Kidney (tissue), 14 donors: ENCODE results near the gene NEDD4L. TPM values are rescaled to one million over a fixed set of nuclear protein-coding genes. Genes with fewer than 3 reads are reported as not detected.

Experiments used
- DNase-seq, 5 donors: peaks; one replicate each; pipeline ENCODE4 v3.0.0-alpha.2; 2013 to 2020
- FAIRE-seq: peaks from 2 replicates; lab custom pipeline; 2012; peaks lifted over from hg19 to GRCh38; lab: Jason Lieb, UNC
- H3K27ac ChIP-seq, 2 donors: one replicate each; pipeline ENCODE4 v1.7.0; 2013; ENCODE audit warnings: low read depth in 2 of 2, low read length in 2 of 2, inconsistent platforms in 1 of 2
- H3K27me3 ChIP-seq: one replicate; pipeline ENCODE4 v1.7.1; 2013; ENCODE audit warnings: low read length, inconsistent platforms; ENCODE audit not compliant: control insufficient read depth, insufficient read depth
- H3K36me3 ChIP-seq, 3 donors: one replicate each; pipeline versions ENCODE4 v1.7.0 to v1.7.1; 2013; ENCODE audit warnings: low read length in 3 of 3, control low read depth in 1 of 3, inconsistent platforms in 1 of 3; ENCODE audit not compliant: insufficient read depth in 3 of 3, control insufficient read depth in 2 of 3
- H3K4me1 ChIP-seq, 3 donors: one replicate each; pipeline versions ENCODE4 v1.7.0 to v1.7.1; 2013; ENCODE audit warnings: low read length in 3 of 3, inconsistent platforms in 1 of 3, low read depth in 1 of 3; ENCODE audit not compliant: control insufficient read depth in 2 of 3, insufficient read depth in 2 of 3
- H3K4me3 ChIP-seq, 3 donors: one replicate each; pipeline versions ENCODE4 v1.7.0 to v1.8.1; 2013; ENCODE audit warnings: low read length in 3 of 3, control low read depth in 1 of 3, inconsistent platforms in 1 of 3
- H3K9ac ChIP-seq, 3 donors: one replicate each; pipeline versions ENCODE4 v1.7.0 to v1.7.1; 2013; ENCODE audit warnings: low read length in 3 of 3, control low read depth in 1 of 3, inconsistent platforms in 1 of 3
- H3K9me3 ChIP-seq, 3 donors: one replicate each; pipeline versions ENCODE4 v1.7.0 to v1.7.1; 2013; ENCODE audit warnings: low read length in 3 of 3, control low read depth in 1 of 3, inconsistent platforms in 1 of 3; ENCODE audit not compliant: control insufficient read depth in 2 of 3, insufficient read depth in 1 of 3
- intact Hi-C: fragments of 100-400 bp; cut with DNase I; formaldehyde crosslinking; loops from one replicate; pipeline ENCODE4 v1.11.1; 2022
- polyA plus RNA-seq: library from polyadenylated mRNA; stranded (reverse); fragments of 350-450 nt; fragmentation: Illumina TruSeq; extraction: RNeasy Lipid Tissue Mini Kit (QIAGEN cat#74804); gene quantifications from one replicate; pipeline ENCODE4 v1.2.3, GENCODE V29; 2014; ENCODE audit warnings: low read depth, low replicate concordance; ENCODE audit not compliant: insufficient read depth
- total RNA-seq: library from RNA; stranded (reverse); fragmentation: NEBNext Ultra II Directional; extraction: Animal tissue kit (Norgen Biotek cat#: 25700); gene quantifications from one replicate; pipeline ENCODE4 v1.2.1, GENCODE V29; 2021
- TF ChIP-seq, protein P1 (sequence below): IDR thresholded peaks from 3 replicates; pipeline ENCODE4 v1.5.1; 2012; ENCODE audit warnings: mild to moderate bottlenecking, moderate library complexity, borderline replicate concordance; ENCODE audit not compliant: insufficient read depth; ENCODE audit errors: extremely low read depth
- donor health status: control.
- donor health status: control.
- donor health status: control.
- donor health status: control.
- donor health status: control.
- donor health status: DM: yes; HTN: yes; CAD: no.
- donor health status: Normal renal cell carcinoma (clear cell type).

Gene NEDD4L
- total and polyA plus RNA-seq, 2 donors from 2014 or later = 90.8 to 95.7 TPM

DNA sequence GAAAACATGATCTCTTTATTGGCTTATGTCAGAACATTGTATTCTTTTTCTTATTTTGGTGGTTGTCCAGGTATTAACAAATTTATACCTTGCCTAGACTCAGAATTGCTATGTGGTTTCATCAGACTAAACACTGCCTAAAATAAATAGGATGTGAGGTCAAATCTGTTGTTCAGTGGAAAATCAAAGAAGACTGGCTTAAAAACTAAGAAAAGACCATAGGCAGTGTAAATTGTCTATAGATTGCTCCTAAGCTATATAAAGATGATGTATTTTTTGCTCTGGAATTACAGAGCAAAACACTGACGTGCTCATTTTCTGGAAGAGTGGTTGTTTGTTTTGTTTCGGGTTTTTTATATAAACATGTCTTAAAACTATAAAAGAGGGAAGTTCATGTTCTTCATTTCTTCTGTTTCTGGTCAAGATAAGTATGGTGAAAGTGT lies 318.8 kb downstream of the NEDD4L start:
- TF ChIP-seq, protein P1, sequence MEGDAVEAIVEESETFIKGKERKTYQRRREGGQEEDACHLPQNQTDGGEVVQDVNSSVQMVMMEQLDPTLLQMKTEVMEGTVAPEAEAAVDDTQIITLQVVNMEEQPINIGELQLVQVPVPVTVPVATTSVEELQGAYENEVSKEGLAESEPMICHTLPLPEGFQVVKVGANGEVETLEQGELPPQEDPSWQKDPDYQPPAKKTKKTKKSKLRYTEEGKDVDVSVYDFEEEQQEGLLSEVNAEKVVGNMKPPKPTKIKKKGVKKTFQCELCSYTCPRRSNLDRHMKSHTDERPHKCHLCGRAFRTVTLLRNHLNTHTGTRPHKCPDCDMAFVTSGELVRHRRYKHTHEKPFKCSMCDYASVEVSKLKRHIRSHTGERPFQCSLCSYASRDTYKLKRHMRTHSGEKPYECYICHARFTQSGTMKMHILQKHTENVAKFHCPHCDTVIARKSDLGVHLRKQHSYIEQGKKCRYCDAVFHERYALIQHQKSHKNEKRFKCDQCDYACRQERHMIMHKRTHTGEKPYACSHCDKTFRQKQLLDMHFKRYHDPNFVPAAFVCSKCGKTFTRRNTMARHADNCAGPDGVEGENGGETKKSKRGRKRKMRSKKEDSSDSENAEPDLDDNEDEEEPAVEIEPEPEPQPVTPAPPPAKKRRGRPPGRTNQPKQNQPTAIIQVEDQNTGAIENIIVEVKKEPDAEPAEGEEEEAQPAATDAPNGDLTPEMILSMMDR = no peak
- no peak overlapping the region for H3K27ac ChIP-seq
- no peaks in the 10 kb centered on the region for H3K27me3 ChIP-seq
- no peaks in the 10 kb centered on the region for H3K9me3 ChIP-seq
- no peak overlapping the region for H3K9ac ChIP-seq
- H3K4me1 ChIP-seq = no peaks in the 10 kb centered on the region
- H3K4me3 ChIP-seq = no peak overlapping the region
- intact Hi-C loops = no loop called here
- DNase-seq (no peak), FAIRE-seq (no peak)
- peaks cover 5 to 45% (median 18%) of the 10 kb centered on the region in 3 donors for H3K36me3 ChIP-seq

DNA sequence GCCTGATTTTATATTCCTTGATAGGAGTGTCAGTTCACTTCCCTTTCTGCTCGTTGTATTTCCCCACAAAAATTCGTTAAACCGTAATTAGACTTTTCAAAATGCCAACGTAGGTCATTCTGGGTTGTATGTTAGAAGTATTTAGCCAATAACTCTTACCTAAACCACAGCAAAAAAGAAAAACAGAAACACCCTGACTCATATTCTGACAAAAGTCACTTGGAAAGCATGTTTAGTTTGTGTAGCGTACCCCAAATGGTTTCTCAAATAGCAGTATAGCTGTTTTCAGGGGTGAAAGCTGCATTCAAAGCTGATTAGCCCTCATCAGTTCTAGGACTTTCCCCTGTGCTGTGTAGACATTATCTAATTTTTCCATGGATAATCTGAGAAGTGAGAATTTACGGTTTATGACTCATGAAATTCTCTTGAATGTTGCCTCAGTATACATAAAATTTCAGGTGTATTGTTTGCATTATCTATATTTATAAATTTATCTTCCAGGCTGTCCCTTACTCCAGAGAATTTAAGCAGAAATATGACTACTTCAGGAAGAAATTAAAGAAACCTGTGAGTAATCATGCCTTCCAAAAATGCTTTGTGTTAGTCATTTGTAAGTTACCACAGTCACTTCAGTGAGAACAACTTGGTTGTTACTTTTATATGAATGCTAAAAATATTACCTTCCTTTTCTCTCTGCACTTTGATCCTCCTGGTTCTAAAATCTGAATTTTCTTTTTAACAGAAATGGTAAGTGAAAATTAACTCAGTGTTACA lies 319.9 kb downstream of the NEDD4L start:
- no peak for DNase-seq
- no peak overlapping the region for H3K4me3 ChIP-seq
- H3K9me3 ChIP-seq = no peaks in the 10 kb centered on the region
- FAIRE-seq = no peak
- no peaks in the 10 kb centered on the region for H3K27me3 ChIP-seq
- TF ChIP-seq, protein P1 = no peak
- H3K36me3 ChIP-seq = peaks cover 8 to 52% (median 18%) of the 10 kb centered on the region in 3 donors
- intact Hi-C loops = no loop called here
- H3K4me1 ChIP-seq = no peaks in the 10 kb centered on the region
- H3K27ac ChIP-seq = no peak overlapping the region
- H3K9ac ChIP-seq = no peak overlapping the region

DNA sequence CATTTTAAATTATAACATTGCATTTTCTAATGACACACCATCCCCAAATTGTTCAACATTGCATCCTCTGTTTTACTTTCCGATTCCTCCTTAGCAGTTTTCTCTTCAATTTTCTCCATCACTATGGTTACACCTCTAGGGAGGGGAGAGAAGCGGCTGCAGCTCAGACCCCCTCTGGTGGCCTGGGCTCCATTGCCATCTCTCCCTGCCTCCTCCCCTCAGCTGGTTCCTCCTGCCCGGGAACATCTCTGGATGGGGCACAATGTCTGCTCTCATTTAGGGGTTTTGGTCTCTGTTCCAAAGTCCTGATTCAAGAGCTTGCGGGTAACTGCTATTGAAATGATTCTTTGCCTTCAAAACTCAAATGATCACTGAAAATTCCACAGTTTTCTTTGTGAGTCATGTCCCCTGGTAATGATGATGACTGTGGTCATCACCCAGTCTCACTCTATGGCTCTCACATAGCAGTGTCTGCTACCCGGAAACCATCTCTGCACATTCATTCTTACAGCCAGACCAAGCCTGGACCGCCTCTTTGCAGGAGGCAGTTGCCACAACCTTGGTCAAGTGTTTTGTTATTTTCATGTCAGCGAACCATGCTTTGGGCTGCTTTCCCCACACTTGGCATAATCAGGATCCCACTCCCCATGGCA lies 321.0 kb downstream of the NEDD4L start:
- DNase-seq = no peak
- no peak for FAIRE-seq

More for the DNA sequence above, 321.0 kb downstream of the NEDD4L start:
- no peaks in the 10 kb centered on the region for H3K4me1 ChIP-seq
- H3K27ac ChIP-seq = no peak overlapping the region
- TF ChIP-seq, protein P1 = no peak
- H3K36me3 ChIP-seq = peaks cover 8 to 54% (median 18%) of the 10 kb centered on the region in 3 donors
- no peak overlapping the region for H3K4me3 ChIP-seq
- no peak overlapping the region for H3K9ac ChIP-seq
- intact Hi-C loops = no loop called here
- no peaks in the 10 kb centered on the region for H3K9me3 ChIP-seq
- no peaks in the 10 kb centered on the region for H3K27me3 ChIP-seq
